ENCODE data around the gene TMEM95.

- no peak for TF ChIP-seq CTCF (IDR thresholded peaks at IDR 0.05 in 2 of 3, conservative IDR thresholded peaks at IDR 0.05 in 1 of 3; ENCODE audit: borderline replicate concordance in 1 of 3, insufficient read depth in 1 of 3, low read depth in 2 of 3, low read length in 2 of 3)
- TF ChIP-seq ZBTB33 (IDR thresholded peaks at IDR 0.05; ENCODE audit: extremely low read depth, insufficient replicate concordance, low read length), result no peak
- TF ChIP-seq FOSL1 (IDR thresholded peaks at IDR 0.05; ENCODE audit: low read depth), result no peak
- TF ChIP-seq EZH2 (IDR thresholded peaks at IDR 0.05), result no peak
- no peak for TF ChIP-seq POLR2AphosphoS5 (IDR thresholded peaks at IDR 0.05; ENCODE audit: low read depth, low read length)
- no peak for TF ChIP-seq JUND (IDR thresholded peaks at IDR 0.05)
- TF ChIP-seq YY1 (IDR thresholded peaks at IDR 0.05; ENCODE audit: extremely low read depth, insufficient replicate concordance, low read depth, low read length), result no peak
- no peak for TF ChIP-seq TCF7L2 (IDR thresholded peaks at IDR 0.05; ENCODE audit: borderline replicate concordance, extremely low read depth, insufficient read depth, insufficient read length)
- no peak for TF ChIP-seq RAD21 (IDR thresholded peaks at IDR 0.05; ENCODE audit: low read depth)
- TF ChIP-seq EZH2phosphoT487 (IDR thresholded peaks at IDR 0.05; ENCODE audit: borderline replicate concordance), result no peak
- no peak for TF ChIP-seq POLR2A (IDR thresholded peaks at IDR 0.05; ENCODE audit: borderline replicate concordance, extremely low read depth, insufficient read depth, insufficient read length)
- no peak for TF ChIP-seq ZNF274 (IDR thresholded peaks at IDR 0.05; ENCODE audit: low read depth, low read length)
- TF ChIP-seq EGR1 (IDR thresholded peaks at IDR 0.05; ENCODE audit: low read depth), result no peak
- TF ChIP-seq MAX (IDR thresholded peaks at IDR 0.05), result no peak
Measured at GRCh38 chr17:7321466-7321865, 33.5 kb upstream of the TMEM95 start.
